NCI-H1048 (cell line): ENCODE results near the gene EPB41L2.

ENCODE experiments used
- DNase-seq: peaks from one replicate; lab custom pipeline; 2025; lab: John Stamatoyannopoulos, UW

Gene EPB41L2

DNA sequence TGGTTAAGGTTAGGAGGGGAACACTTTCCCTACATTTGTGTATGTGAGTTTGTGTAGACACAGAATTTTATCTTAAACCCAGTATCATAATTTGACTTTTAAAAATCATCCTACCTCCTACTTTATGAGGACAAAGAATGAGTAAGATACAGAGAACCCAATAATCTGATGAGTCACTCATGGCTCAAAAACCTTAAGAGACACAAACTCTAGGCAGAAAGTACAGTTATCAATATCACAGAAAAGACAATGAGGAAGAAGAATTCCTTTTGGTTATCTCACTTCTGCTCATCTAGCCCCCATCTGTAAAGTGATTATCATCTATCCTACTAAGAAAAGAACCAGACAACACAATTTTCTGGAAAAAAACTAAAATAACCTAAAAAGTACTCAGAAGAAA, 87.7 kb downstream of the EPB41L2 start:
- DNase-seq: no peak

DNA sequence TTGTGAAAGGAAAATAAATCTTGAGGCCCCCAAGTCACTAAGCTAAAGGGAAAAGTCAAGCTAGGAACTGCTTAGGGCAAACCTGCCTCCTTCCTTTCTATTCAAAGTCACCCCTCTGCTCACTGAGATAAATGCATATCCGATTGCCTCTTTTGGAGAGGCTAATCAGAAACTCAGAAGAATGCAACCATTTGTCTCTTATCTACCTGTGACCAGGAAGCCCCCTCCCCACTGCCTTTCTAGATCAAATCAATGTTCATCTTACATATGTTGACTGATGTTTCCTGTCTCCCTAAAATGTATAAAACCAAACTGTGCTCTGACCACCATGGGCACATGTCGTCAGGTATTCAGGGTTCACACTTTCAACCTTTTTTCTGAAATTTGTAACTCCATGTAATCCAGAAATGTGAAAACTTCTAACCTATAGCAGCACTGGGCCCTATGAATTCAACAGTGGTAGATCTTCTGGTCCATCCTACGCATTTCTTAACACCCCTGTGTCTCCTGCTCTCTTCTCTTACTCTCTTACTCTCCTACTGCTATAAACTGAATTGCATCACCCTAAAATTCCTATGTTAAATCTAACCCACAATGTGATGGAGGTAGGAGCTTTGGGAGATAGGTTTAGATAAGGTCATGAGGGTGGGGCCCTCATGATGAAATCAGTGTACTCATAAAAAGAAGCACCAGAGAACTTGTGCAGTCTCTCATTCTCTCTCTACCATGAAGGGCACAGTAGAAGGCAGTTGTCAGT, 89.3 kb downstream of the EPB41L2 start:
- DNase-seq: no peak

DNA sequence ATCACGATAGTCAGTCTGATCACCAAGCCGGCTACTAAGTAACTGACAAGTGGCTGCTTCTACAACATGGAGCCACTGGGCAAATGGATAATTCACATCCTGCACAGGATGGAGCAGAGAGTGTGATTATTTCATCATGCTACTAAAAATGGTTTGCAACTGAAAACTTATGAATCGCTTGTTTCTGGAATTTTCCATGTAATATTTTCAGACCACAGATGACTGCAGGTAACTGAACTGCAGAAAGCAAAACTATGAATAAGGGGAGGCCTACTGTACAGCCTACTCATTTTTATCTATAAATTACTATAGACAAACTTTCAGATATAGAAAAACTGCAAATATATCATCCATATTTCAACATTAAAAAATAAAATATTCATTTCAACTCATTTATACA, 91.5 kb downstream of the EPB41L2 start:
- no peak for DNase-seq

DNA sequence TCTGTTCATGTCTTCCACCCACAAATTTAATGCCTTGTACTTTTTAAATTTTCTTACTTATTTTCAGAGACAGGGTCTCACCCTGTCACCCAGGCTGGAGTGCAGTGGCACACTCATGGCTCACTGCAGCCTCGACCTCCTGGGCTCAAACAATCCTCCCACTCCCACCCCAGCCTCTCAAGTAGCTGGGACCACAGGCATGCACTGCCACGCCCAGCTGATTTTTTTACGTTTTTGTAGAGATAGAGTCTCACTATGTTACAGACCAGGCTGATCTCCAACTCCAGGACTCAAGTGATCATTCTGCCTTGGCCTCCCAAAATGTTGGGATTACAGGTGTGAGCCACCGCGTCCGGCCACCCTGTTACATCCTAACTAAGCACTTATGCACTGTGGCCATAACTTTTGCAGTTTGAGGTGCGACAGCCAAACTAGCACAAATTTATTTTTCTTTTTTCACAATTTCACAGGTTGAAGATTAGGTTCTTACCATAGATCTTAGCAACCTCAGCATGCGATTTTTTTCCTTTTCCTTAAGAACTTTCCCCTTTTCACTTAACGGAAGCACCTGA, 92.1 kb downstream of the EPB41L2 start:
- DNase-seq: no peak

DNA sequence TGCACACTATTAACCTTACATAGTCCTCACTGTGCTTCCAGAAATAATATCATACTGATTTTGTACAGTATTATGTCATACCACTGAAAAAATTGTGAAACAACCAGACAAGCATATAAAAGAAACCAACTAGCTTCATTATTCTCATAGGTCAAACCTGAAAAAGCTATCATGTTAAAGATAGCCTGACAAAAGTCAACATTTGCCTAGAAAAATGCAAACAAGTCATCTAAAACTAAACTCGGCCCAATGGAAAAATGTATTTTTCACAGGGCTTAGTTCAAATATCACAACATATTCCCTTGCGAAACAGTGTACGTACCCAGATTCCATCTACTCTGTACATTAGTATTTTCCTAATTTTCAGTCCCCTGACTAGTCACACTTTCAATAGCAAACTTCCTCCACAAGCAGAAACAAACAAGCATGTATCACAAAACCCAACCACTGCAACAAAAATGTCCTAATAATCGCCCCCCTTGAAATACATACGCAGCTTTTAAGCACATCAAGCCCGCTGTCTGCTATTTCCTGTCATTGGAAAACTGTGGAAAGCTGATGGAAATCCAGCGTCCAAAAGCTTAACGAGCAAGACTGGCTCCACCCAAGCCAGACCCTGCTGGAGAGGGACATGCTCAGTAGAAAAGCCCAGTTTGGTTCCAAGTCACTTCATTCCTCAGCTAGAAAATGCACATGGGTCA, 93.1 kb downstream of the EPB41L2 start:
- DNase-seq: no peak

DNA sequence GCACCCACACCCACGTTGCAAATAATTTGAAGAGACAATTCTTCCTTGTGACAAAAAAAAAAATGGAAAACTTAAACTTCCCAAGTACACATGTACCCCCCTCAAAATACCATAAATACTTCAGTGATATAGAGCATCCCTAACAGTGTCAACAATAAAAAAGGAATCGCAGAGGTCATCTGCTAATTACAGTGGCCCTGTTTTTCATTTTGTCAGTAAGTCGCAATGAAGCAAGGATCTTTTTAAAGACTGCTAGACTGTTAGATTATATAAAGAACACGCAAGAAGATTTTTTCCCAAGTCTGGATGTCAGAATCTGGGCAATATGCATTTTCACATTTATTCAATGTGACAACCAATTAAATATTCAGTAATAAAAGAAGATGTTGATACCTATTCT, 93.9 kb downstream of the EPB41L2 start:
- no peak for DNase-seq

DNA sequence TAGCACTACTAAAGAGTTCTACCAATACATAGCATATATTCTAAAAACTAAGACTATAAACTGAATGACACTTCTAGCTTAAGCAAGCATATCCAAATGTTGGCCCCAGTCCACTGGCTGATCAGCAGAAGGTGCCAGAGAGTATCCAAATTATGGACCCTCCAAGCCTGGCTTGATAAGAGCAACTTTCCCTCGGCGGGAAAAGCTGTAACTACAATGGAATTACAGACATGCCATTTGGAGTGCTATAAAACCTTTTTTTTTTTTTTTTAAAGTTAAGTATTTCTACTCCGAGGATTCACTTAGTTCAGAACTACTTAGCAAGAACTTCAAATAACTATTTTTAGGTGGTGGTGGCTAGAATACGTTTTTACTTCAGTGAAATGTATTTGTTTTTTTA, 94.6 kb downstream of the EPB41L2 start:
- DNase-seq: no peak

DNA sequence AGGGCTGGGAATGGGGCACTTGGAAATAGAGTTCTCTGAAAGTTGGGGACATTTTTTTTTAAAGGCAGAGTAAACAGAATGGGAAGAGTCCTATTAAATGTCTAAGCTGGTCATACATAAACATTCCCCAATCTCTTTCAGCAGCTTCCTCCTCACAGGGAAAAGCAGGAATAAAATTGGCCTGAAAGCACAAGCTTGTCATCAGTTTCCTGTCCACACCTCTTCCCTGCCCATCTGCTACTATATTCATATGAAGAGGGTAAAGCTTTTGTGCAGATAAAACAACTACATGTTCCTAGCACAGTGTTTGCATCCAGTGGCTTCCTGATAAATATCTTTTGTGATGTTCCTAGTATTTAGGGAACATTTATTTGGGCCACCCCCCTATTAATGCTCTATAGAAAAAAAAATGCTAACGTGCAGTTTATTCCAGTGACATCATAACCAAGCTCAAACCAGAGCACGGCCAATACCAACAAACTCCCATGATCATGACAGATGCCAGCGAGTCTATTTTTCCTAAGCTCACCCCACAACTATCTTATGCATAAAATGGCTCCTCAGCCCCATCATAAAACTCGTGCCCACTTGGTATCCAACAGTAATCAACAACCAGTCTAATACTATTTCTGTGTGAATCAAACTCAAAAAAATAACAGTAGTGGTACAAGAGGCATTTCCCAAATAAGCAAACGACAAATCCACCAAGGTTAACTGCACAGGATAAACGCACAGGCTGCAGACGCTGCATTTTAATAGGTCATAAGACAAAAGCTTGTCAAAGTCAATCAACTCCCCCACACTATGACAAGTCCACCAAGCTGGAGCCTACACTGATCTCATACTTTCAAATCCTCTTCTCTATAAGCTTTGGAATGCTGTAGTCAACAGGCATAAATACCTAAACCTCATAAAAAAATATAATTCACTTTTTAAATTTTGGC, 95.3 kb downstream of the EPB41L2 start:
- DNase-seq: no peak

DNA sequence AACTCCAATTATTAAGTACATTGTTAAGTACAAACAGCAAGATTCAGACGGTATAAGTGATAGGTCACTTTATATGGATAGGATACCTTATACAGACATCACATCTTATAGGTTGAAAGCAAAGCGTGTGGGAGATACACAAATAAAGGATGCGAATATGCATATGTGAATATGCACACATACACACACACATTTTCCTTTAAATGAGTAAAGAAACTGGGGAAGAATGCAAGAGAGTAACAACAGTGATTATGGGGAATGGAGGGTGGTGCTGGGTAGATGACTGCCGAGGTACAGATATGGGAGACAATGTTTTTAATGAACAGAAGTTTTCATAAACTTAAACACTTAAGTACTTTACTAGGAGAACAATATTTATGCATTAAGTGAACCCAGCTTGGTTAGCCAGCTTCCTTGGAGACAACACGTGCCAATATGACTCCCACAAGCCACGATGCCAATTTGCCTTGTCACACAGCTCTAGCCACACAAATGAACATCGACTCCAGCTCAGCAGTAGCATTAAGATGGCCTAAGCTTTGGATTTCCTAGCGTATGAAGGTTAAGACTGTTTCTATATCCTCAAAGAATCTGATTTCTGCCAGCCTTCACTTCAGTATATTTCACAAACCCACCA, 96.6 kb downstream of the EPB41L2 start:
- DNase-seq: no peak

DNA sequence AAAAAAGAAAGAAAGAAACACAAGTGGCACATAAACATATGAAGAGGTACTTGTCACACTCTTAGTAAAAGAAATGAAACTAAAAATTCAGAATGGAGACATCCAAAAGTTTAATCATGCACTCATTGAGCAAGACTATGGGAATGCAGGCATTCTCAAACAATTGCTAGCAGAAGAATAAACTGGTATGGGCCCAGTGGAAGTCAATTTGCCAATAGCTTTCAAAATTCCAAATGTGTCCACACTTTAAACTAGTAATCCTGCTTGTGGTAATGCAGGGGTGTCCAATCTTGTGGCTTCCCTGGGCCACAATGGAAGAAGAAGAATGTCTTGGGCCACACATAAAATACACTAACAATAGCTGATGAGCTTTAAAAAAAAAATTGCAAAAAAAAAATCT, 97.4 kb downstream of the EPB41L2 start:
- no peak for DNase-seq

DNA sequence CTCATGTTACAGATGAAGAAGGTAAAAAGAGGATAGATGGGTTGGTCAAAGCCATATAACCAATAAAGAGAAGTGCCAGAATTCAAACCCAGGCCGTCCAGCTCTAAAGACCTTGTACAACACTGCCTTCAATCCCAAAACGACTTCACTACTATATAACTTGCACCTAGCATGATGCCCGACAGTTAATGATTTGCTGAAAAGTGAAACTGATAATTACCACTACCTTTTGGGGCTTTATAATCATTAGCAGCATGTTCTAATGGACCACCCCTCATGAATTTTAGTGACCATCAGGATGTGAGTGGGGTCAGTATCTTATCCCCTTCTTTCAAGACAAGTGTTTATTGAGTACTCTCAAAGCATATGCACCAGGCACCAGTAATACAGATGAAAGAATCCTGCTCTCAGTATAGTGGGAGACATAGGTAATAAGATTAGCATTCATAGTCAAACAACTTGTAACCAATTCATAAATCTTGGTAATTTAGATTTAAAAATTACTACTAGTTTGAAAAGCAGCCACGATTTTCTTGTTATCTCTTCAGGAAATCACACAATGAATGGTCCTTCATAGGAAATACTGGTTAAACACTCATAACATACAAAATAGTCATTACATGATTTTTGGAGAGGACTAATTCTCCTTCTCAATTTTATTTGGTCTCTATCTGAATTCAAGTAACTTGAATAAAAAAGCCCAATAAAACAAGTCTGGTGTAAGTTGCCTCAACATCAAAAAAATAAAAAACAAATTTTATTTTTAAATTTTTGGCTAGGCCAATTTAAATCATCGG, 98.0 kb downstream of the EPB41L2 start:
- no peak for DNase-seq

DNA sequence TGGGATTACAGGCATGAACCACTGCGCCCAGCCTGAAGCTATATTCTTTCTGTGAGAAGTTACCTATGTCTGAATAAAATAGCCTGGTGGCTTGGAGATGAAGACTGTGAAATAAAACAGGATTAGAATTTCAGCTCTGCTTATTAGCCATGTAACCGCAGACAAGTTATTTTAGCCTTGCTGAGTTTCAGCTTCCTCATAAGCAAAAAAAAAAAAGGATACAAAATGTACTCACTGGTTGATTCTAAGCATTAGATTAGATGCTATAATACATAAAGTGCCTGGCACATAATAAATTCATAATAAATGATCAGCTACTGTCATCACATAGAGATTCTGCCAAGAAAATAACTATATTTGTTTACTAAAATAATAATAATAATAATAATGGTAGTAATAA, 98.8 kb downstream of the EPB41L2 start:
- no peak for DNase-seq

DNA sequence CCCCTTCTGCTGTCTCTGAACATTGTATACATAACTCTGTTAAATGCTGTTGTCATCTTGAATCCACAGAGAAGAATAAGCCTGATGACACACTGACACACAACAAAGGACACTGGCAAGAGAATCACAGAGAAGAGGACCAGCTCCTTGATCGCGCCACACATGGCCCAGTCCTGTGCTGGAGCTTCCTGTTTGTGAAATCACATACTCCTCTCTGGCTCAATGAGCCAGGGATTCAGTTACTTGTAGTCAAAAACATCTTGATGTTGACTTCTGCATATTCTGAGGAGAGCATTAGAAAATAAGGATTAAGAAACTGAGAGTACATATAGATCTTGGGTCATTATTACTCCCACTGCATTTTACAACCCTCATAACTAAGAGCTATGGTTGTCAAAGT, 100.1 kb downstream of the EPB41L2 start:
- no peak for DNase-seq

DNA sequence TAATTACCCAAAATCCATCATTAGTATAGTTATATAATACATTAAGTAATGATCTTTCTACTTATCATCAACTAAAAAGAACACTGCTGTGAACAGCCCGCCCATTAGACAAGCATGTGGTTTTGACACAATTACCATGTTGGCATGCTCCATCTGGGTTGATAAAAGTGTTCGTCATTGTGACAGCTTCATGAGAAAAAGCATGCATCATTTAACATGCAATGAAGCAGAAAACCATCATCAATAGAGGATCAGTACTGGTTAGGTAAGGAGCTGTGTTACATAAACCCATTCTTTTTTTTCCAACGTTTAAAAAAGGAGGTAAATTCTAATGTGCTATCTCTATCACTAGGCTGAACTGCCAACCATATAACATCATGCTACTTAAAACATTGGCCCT, 101.9 kb downstream of the EPB41L2 start:
- no peak for DNase-seq

DNA sequence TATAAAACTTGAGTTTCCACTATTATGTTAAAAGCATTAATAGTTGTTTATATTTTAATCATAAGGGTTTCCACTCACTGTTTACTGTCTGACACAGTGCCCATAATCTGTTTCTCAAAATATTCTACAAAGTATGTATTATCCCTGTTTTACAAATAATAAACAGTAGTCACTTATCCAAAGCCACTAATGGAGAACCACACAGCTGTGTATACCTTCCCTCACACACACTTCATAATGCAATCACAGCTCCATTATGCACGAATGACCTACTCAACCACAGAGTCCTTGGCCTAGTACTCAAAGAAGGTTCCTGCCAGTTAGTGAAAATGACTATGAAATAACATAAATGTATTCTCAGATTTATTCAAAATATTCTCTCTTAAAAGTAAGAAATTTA, 103.1 kb downstream of the EPB41L2 start:
- DNase-seq: no peak

DNA sequence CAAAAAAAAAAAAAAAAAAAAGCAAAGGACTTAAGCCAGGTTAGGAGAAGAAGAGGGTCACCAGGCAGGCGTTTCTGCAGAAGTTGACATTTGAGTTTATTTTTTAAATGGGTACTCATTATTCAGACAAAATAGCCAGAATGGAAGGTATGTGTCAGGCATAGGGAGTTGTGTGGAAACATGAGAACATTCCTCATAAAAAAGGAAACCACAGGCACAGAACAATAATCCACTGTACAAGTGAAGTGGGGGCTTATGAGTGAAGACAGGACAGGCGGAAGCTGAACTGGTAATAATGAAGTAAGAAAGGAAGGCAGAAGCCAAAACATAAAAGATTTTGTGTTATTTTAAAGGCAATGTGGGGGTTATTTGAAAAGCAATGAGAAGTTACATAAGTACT, 104.6 kb downstream of the EPB41L2 start:
- DNase-seq: no peak

DNA sequence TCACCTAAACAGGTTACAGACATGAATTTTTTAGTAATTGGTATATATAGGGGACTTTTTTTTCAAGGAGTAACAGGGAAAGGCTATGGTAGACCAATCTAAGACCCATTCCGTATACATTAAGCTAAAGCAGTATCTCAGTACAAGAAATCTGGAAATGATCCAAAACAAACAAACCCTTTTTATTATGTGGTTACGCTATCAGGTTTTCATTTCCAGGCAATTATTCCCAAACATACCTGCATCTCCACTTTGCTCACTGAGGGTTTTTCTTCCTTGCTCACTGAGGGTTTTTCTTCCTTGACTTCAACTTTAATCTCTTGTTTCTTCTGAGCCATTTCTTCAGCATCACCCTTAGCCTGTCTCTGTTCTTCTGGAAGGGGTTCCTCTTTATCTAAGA, 107.3 kb downstream of the EPB41L2 start:
- DNase-seq: peak; percentile 3

DNA sequence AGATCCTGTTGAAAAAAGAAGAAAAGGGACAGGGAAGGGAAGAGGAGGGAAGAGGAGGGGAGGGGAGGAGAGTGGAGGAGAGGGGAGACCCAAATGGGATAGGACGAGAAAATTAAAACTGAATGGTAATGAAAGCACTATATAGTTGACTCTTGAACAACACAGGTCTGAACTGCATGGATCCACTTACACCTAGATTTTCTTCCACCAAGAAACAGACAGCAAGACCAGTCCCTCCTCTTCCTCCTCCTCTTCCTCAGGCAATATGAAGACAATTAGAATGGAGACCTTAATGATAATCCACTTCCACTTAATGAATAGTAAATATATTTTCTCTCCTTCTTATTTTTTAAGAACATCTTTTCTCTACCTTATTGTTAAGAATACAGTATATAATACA, 113.5 kb downstream of the EPB41L2 start:
- DNase-seq: no peak

DNA sequence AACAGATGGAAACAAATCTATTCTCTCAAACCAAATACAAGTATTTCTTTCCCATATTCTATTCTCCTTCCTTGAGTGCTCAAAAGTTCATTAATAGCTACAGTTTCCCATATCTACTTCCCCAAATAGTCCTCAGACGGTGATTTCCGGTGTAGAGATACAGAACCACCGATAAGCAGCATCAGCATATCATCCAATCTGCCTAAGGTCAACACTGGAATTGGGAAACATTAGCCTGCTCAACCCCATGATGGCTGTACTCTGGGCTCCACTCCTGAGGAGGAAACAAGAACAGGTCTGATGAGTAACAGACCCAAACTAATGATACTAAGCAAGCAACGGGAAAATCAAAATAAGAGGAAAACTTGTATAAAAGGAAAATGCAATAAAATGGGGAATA, 115.6 kb downstream of the EPB41L2 start:
- no peak for DNase-seq

DNA sequence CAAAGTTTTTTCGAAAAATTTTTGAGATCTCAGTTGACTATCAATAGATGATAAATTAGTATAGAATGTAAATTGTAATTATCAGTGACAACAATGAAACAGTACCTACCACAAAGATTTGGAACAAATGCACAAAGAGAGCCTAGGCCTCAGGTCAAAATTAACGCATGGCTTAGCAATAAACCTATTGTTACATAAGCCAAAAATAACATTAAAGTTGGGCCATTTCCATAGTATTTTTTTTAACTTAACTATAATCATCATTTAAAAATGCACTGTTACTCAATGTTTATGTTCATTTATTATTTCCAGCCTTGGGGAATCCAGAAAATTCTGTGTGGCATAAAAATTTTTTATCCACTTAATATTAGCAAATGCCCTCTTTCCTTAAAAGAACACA, 117.0 kb downstream of the EPB41L2 start:
- no peak for DNase-seq

DNA sequence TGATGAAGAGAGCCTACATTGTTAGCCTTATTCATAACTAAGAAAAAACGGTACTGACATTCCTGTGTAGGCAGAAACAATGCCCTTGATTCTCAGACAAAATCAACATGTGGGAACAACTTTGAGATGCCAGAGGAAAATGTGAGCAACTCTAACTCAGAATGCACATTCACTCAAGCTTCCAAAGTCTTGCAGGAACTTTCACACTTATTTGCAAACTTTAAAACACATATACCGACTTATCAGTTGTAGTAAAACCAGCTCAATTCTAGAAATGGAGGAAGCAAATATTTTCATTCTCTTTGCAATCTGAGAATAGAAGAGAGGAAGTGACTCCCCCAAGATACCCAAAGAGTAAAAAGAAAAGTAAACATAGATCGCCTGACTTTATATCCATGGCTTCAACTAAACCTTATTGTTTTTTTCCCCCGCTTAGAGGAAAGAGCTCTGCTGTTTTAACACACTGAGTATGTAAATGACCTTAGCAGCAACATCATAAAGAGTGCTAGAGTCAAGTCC, 117.6 kb downstream of the EPB41L2 start:
- DNase-seq: no peak
